Posterior vena cava (tissue), 2 donors: ENCODE data around the gene L1CAM. TPM values are rescaled to one million over a fixed set of nuclear protein-coding genes. Genes with fewer than 3 reads are reported as not detected.

ENCODE experiments used
- DNase-seq: peaks from one replicate; pipeline ENCODE4 v3.0.0-alpha.2; 2020; ENCODE audit warnings: low spot score
- intact Hi-C, 2 donors: fragments of 100-400 bp; cut with DNase I; formaldehyde crosslinking; loops; one replicate each; pipeline versions ENCODE4 v1.14.1 to v1.14.2; 2022 to 2023
- total RNA-seq, 2 donors: library from RNA; stranded (reverse); fragmentation: NEBNext Ultra II Directional; extraction: Animal tissue kit (Norgen Biotek cat#: 25700); gene quantifications; one replicate each; pipeline ENCODE4 v1.2.1, GENCODE V29; 2021
- donor health status: DM: yes; HTN: yes; CAD: no.
- donor health status: DM: yes; HTN: yes; CAD: no.

L1CAM gene
- total RNA-seq, 2 donors from 2014 or later: 3.8 to 4.4 TPM

GRCh38 chrX:153853180-153853901 is 32.6 kb downstream of the L1CAM start:
- intact Hi-C loops: no loop called here
- peak; percentile 14 for DNase-seq

GRCh38 chrX:153851981-153852380 is 34.0 kb downstream of the L1CAM start:
- DNase-seq: no peak
- intact Hi-C loops: no loop called here

- no peak for DNase-seq
- intact Hi-C loops: no loop called here
Measured at GRCh38 chrX:153848325-153848724, 37.6 kb downstream of the L1CAM start.

GRCh38 chrX:153845842-153846241 is 40.1 kb downstream of the L1CAM start:
- no peak for DNase-seq

GRCh38 chrX:153845195-153845594 is 40.8 kb downstream of the L1CAM start:
- no peak for DNase-seq
- intact Hi-C loops: no loop called here

More at GRCh38 chrX:153845842-153846241, 40.1 kb downstream of the L1CAM start:
- intact Hi-C loops: no loop called here

- intact Hi-C loops: no loop called here
- DNase-seq: no peak
Measured at GRCh38 chrX:153844509-153845082, 41.4 kb downstream of the L1CAM start.

GRCh38 chrX:153836921-153837320 is 49.1 kb downstream of the L1CAM start:
- DNase-seq: no peak

GRCh38 chrX:153832728-153833127 is 53.2 kb downstream of the L1CAM start:
- DNase-seq: no peak
- intact Hi-C loops: no loop called here

More at GRCh38 chrX:153836921-153837320, 49.1 kb downstream of the L1CAM start:
- intact Hi-C loops: no loop called here

- intact Hi-C loops: no loop called here
- no peak for DNase-seq
Measured at GRCh38 chrX:153831429-153832150, 54.4 kb downstream of the L1CAM start.

GRCh38 chrX:153830640-153831428 is 55.1 kb downstream of the L1CAM start:
- intact Hi-C loops: no loop called here
- peak; percentile 55 for DNase-seq

- intact Hi-C loops: no loop called here
- DNase-seq: no peak
Measured at GRCh38 chrX:153829799-153830639, 56.0 kb downstream of the L1CAM start, which contains the start of gene PDZD4. Gene PDZD4, minus strand, starts transcription at chrX:153830544. Its CDS starts 246 bp downstream, at chrX:153830298.

GRCh38 chrX:153829549-153829798 is 56.5 kb downstream of the L1CAM start:
- DNase-seq: no peak
- intact Hi-C loops: no loop called here

GRCh38 chrX:153828723-153829548 is 57.0 kb downstream of the L1CAM start:
- intact Hi-C loops: no loop called here
- DNase-seq: no peak

- intact Hi-C loops: no loop called here
- no peak for DNase-seq
Measured at GRCh38 chrX:153828308-153828707, 57.7 kb downstream of the L1CAM start.

- peak; percentile 55 for DNase-seq
- intact Hi-C loops: no loop called here
Measured at GRCh38 chrX:153827903-153828302, 58.1 kb downstream of the L1CAM start.

GRCh38 chrX:153827016-153827415 is 59.0 kb downstream of the L1CAM start:
- intact Hi-C loops: no loop called here
- no peak for DNase-seq

GRCh38 chrX:153825042-153825441 is 60.9 kb downstream of the L1CAM start:
- peak; percentile 32 for DNase-seq
- intact Hi-C loops: no loop called here

GRCh38 chrX:153824348-153824747 is 61.6 kb downstream of the L1CAM start:
- no peak for DNase-seq
- intact Hi-C loops: no loop called here
